CD4-positive, CD25-positive, alpha-beta regulatory T cell (primary cell): ENCODE measurements around the gene ABI3BP. TPM values are rescaled to one million over a fixed set of nuclear protein-coding genes. Genes with fewer than 3 reads are reported as not detected.
A peak's percentile ranks its signal among the peaks of the same experiment; 100 is the strongest.

Experiments
- ATAC-seq, 2 donors: fragments of 150-1000 bp; cut with Tn5 transposase; one replicate each; pipeline ENCODE4 v1.10.0; 2021; ENCODE audit warnings: low read depth in 2 of 2, moderate number of reproducible peaks in 2 of 2, moderate library complexity in 1 of 2
- DNase-seq, 3 donors: peaks; one replicate each; pipeline versions ENCODE4 v3.0.0 to v3.0.0-alpha.2; 2012 to 2022; ENCODE audit warnings: mixed read lengths in 1 of 3
- H3K27ac ChIP-seq: one replicate; pipeline ENCODE4 v1.7.0; 2013; ENCODE audit warnings: mild to moderate bottlenecking, low read length; ENCODE audit not compliant: insufficient read depth, poor library complexity, severe bottlenecking
- H3K27me3 ChIP-seq: one replicate; pipeline ENCODE4 v1.7.0; 2013; ENCODE audit warnings: low read length; ENCODE audit not compliant: control insufficient read depth, insufficient read depth
- H3K36me3 ChIP-seq: one replicate; pipeline ENCODE4 v1.7.0; 2013; ENCODE audit warnings: mild to moderate bottlenecking, low read length, moderate library complexity; ENCODE audit not compliant: control insufficient read depth, insufficient read depth
- H3K4me1 ChIP-seq: 2 replicates; pipeline ENCODE4 v1.7.0; 2013; ENCODE audit warnings: mild to moderate bottlenecking, low read length; ENCODE audit not compliant: insufficient read depth, control insufficient read depth, poor library complexity, severe bottlenecking
- H3K4me3 ChIP-seq: one replicate; pipeline ENCODE4 v1.7.0; 2013; ENCODE audit warnings: low read depth, mild to moderate bottlenecking, low read length, moderate library complexity
- H3K9me3 ChIP-seq, 2 experiments: 1 replicate in 1 of 2; 2 replicates in 1 of 2; pipeline ENCODE4 v1.7.0; 2013; ENCODE audit warnings: low read length in 2 of 2, mild to moderate bottlenecking in 1 of 2, moderate library complexity in 1 of 2; ENCODE audit not compliant: control insufficient read depth in 2 of 2
- H3K27ac Mint-ChIP-seq, 3 donors: one replicate each; pipeline ENCODE4 v1.8.0; 2020 to 2022; ENCODE audit warnings: mild to moderate bottlenecking in 3 of 3, mixed read lengths in 3 of 3, moderate library complexity in 2 of 3
- H3K27me3 Mint-ChIP-seq: one replicate; pipeline ENCODE4 v1.8.0; 2022; ENCODE audit warnings: mild to moderate bottlenecking, mixed read lengths
- H3K36me3 Mint-ChIP-seq: one replicate; pipeline ENCODE4 v1.8.0; 2020; ENCODE audit warnings: mixed read lengths
- H3K4me1 Mint-ChIP-seq, 4 donors: one replicate each; pipeline ENCODE4 v1.8.0; 2020 to 2022; ENCODE audit warnings: mixed read lengths in 4 of 4, mild to moderate bottlenecking in 1 of 4
- H3K4me3 Mint-ChIP-seq, 4 donors: one replicate each; pipeline ENCODE4 v1.8.0; 2020 to 2022; ENCODE audit warnings: mild to moderate bottlenecking in 4 of 4, mixed read lengths in 4 of 4, moderate library complexity in 3 of 4
- H3K9me3 Mint-ChIP-seq, 7 donors: one replicate each; pipeline ENCODE4 v1.8.0; 2020 to 2022; ENCODE audit warnings: mixed read lengths in 7 of 7, mild to moderate bottlenecking in 3 of 7, moderate library complexity in 2 of 7
- polyA plus RNA-seq, 4 donors: library from polyadenylated mRNA; unstranded; fragments of 300-500 nt; fragmentation: Illumina TruSeq; gene quantifications; one replicate each; pipeline ENCODE4 v1.2.3, GENCODE V29; 2021
- total RNA-seq: library from RNA; stranded (reverse); gene quantifications from one replicate; pipeline ENCODE4 v1.2.3, GENCODE V29; 2022

The ABI3BP gene
- total and polyA plus RNA-seq, 5 donors from 2014 or later: 0.05 to 0.07 TPM; not detected in 3

DNA sequence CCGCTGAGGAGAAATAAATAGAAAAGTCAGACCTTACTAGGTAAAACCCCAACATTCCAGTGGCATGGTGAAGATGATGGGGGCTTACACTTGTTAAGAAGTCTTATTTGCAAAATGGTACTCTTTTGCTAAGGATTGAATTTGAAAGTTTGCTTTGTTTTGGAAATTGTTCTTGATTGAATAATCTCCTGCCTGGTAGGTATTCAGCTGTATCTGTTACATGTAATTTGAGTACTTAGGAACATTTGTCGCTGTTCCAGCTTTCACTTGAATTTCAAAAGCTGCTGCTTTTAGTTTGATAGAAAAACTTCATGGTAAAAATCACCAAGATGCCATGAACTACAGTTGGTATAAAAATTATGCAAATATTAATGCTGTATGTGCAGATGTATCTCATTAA, 239.4 kb downstream of the ABI3BP start:
- H3K36me3 Mint-ChIP-seq: peaks cover 29% of the 10 kb centered on the region
- Histone ChIP-seq H3K4me3 (no peak overlapping the region), H3K27ac (no peak overlapping the region), H3K27me3 (no peaks in the 10 kb centered on the region), H3K9me3 (no peaks in the 10 kb centered on the region), H3K4me1 (no peaks in the 10 kb centered on the region), H3K36me3 (peaks cover 37% of the 10 kb centered on the region)
- peak overlapping the region in 1 of 3 donors; percentile 5 for H3K27ac Mint-ChIP-seq
- H3K27me3 Mint-ChIP-seq: no peaks in the 10 kb centered on the region
- no peak for DNase-seq
- no peaks in the 10 kb centered on the region for H3K9me3 Mint-ChIP-seq
- ATAC-seq: no peak
- no peak overlapping the region for H3K4me3 Mint-ChIP-seq
- peaks cover 0 to 7% (median under 1%) of the 10 kb centered on the region in 4 donors for H3K4me1 Mint-ChIP-seq

- H3K27ac Mint-ChIP-seq: no peak overlapping the region
Observed at GRCh38 chr3:100748967-100749366, 244.3 kb downstream of the ABI3BP start.

GRCh38 chr3:100748220-100748619, 245.0 kb downstream of the ABI3BP start:
- no peak overlapping the region for H3K27ac ChIP-seq
- peaks cover 72% of the 10 kb centered on the region for H3K36me3 ChIP-seq
- peaks cover 58% of the 10 kb centered on the region for H3K36me3 Mint-ChIP-seq
- no peaks in the 10 kb centered on the region for H3K27me3 Mint-ChIP-seq
- no peaks in the 10 kb centered on the region for H3K9me3 Mint-ChIP-seq
- H3K4me1 ChIP-seq: no peaks in the 10 kb centered on the region
- no peak overlapping the region for H3K4me3 ChIP-seq
- H3K4me1 Mint-ChIP-seq: peaks cover 0 to 4% (median 0%) of the 10 kb centered on the region in 4 donors
- H3K27me3 ChIP-seq: no peaks in the 10 kb centered on the region
- H3K9me3 ChIP-seq: no peaks in the 10 kb centered on the region
- H3K4me3 Mint-ChIP-seq: no peak overlapping the region
- no peak for DNase-seq
- peak overlapping the region in 1 of 3 donors; percentile 61 for H3K27ac Mint-ChIP-seq
- no peak for ATAC-seq

More at GRCh38 chr3:100748967-100749366, 244.3 kb downstream of the ABI3BP start:
- H3K27me3 Mint-ChIP-seq: no peaks in the 10 kb centered on the region
- Histone ChIP-seq H3K4me1 (no peaks in the 10 kb centered on the region), H3K9me3 (no peaks in the 10 kb centered on the region), H3K4me3 (no peak overlapping the region), H3K36me3 (peaks cover 74% of the 10 kb centered on the region), H3K27me3 (no peaks in the 10 kb centered on the region), H3K27ac (no peak overlapping the region)
- H3K9me3 Mint-ChIP-seq: no peaks in the 10 kb centered on the region
- peaks cover 0 to 5% (median 0%) of the 10 kb centered on the region in 4 donors for H3K4me1 Mint-ChIP-seq
- H3K4me3 Mint-ChIP-seq: no peak overlapping the region
- H3K36me3 Mint-ChIP-seq: peaks cover 58% of the 10 kb centered on the region
- ATAC-seq (no peak), DNase-seq (no peak)

- Histone ChIP-seq H3K4me1 (no peaks in the 10 kb centered on the region), H3K36me3 (peaks cover 76% of the 10 kb centered on the region), H3K27ac (no peak overlapping the region), H3K4me3 (no peak overlapping the region), H3K27me3 (no peaks in the 10 kb centered on the region), H3K9me3 (no peaks in the 10 kb centered on the region)
- Mint-ChIP-seq H3K9me3 (no peaks in the 10 kb centered on the region), H3K4me1 (no peaks in the 10 kb centered on the region), H3K27me3 (no peaks in the 10 kb centered on the region), H3K27ac (peak overlapping the region in 1 of 3 donors; percentile 47), H3K4me3 (no peak overlapping the region), H3K36me3 (peaks cover 58% of the 10 kb centered on the region)
- ATAC-seq (no peak), DNase-seq (no peak)
Observed at GRCh38 chr3:100746092-100746491, 247.1 kb downstream of the ABI3BP start.

DNA sequence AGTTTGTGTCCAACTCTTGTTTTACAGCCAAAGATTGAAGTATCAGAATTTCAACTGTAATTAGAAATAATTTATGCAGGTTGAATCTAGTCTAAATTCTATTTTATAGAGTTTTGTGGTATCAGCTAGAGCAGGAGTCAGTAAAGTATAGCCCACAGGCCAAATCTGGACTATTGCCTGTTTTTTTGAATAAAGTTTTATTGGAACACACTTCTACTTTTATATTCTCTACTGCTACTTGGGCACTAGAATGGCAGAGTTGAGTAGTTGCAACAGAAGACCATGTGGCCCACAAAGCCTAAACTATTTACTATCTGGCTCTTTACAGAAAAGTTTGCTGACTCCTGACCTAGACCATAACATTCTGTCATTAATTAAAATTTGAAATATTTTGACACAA, 247.6 kb downstream of the ABI3BP start:
- Histone ChIP-seq H3K9me3 (no peaks in the 10 kb centered on the region), H3K27me3 (no peaks in the 10 kb centered on the region), H3K4me3 (no peak overlapping the region), H3K4me1 (no peaks in the 10 kb centered on the region), H3K36me3 (peaks cover 77% of the 10 kb centered on the region), H3K27ac (no peak overlapping the region)
- Mint-ChIP-seq H3K36me3 (peaks cover 55% of the 10 kb centered on the region), H3K9me3 (no peaks in the 10 kb centered on the region), H3K27ac (peak overlapping the region in 1 of 3 donors; percentile 47), H3K4me3 (no peak overlapping the region), H3K27me3 (no peaks in the 10 kb centered on the region), H3K4me1 (no peaks in the 10 kb centered on the region)
- no peak for ATAC-seq
- no peak for DNase-seq

- no peak overlapping the region for H3K27ac ChIP-seq
- H3K4me3 ChIP-seq: no peak overlapping the region
- Mint-ChIP-seq H3K27ac (peak overlapping the region in 1 of 3 donors; percentile 60), H3K9me3 (no peaks in the 10 kb centered on the region), H3K4me1 (no peaks in the 10 kb centered on the region), H3K27me3 (no peaks in the 10 kb centered on the region), H3K4me3 (no peak overlapping the region), H3K36me3 (peaks cover 50% of the 10 kb centered on the region)
- no peaks in the 10 kb centered on the region for H3K27me3 ChIP-seq
- no peaks in the 10 kb centered on the region for H3K9me3 ChIP-seq
- peaks cover 77% of the 10 kb centered on the region for H3K36me3 ChIP-seq
- H3K4me1 ChIP-seq: no peaks in the 10 kb centered on the region
- DNase-seq (no peak), ATAC-seq (no peak)
Observed at GRCh38 chr3:100744671-100745070, 248.6 kb downstream of the ABI3BP start.

GRCh38 chr3:100743535-100743934, 249.7 kb downstream of the ABI3BP start:
- Mint-ChIP-seq H3K4me3 (no peak overlapping the region), H3K4me1 (peaks cover 0 to 4% (median 0%) of the 10 kb centered on the region in 4 donors), H3K27me3 (no peaks in the 10 kb centered on the region), H3K36me3 (peaks cover 51% of the 10 kb centered on the region), H3K27ac (no peak overlapping the region), H3K9me3 (no peaks in the 10 kb centered on the region)
- peaks cover 76% of the 10 kb centered on the region for H3K36me3 ChIP-seq
- H3K27me3 ChIP-seq: no peaks in the 10 kb centered on the region
- H3K4me1 ChIP-seq: no peaks in the 10 kb centered on the region
- H3K9me3 ChIP-seq: no peaks in the 10 kb centered on the region
- H3K4me3 ChIP-seq: no peak overlapping the region
- DNase-seq (no peak), ATAC-seq (no peak)
- H3K27ac ChIP-seq: no peak overlapping the region

DNA sequence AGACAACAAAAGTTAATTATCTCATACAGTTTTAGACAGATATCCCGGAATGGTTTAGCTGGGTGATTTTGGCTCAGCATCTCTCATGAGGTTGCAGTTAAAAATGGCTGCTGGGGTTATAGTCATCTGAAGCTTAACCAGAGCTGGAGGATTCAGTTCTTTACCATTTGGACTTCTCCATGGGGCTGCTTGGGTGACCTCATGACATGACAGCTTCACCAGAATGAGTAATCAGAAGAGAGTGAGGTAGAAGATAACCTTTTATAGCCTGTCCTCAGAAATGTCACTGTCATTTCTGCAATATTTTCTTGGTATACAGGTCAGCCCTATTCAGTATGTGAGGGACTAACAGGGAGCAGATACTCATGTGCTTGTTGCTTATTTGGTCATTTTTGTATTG, 253.0 kb downstream of the ABI3BP start:
- Mint-ChIP-seq H3K4me3 (no peak overlapping the region), H3K36me3 (peaks cover 46% of the 10 kb centered on the region), H3K4me1 (peaks cover 0 to 8% (median 1%) of the 10 kb centered on the region in 4 donors), H3K9me3 (no peaks in the 10 kb centered on the region), H3K27me3 (no peaks in the 10 kb centered on the region), H3K27ac (no peak overlapping the region)
- DNase-seq (no peak), ATAC-seq (no peak)
- H3K36me3 ChIP-seq: peaks cover 82% of the 10 kb centered on the region
- H3K9me3 ChIP-seq: no peaks in the 10 kb centered on the region
- H3K4me3 ChIP-seq: no peak overlapping the region
- H3K4me1 ChIP-seq: no peaks in the 10 kb centered on the region
- no peaks in the 10 kb centered on the region for H3K27me3 ChIP-seq
- H3K27ac ChIP-seq: no peak overlapping the region
